Measurements from ENCODE around the gene ADAMTS10. TPM values are rescaled to one million over a fixed set of nuclear protein-coding genes. Genes with fewer than 3 reads are reported as not detected.

The ADAMTS10 gene
- total and polyA plus RNA-seq, 2 of the 13 experiments (the other 11 are each of a cell fraction or from before 2014, with no cell fraction given) = 0.49 to 1.7 TPM

GRCh38 chr19:8537099-8537498 lies 73.4 kb downstream of the ADAMTS10 start:
- H3K27ac ChIP-seq (ENCODE audit: extremely low read length, insufficient read depth, low read length) = no peak overlapping the region
- intact Hi-C loops (cut with micrococcal nuclease; ENCODE audit: unreplicated experiment) (no loop called here), in situ Hi-C loops (cut with HindIII; ENCODE audit: extremely low pct_ligation_motif_present, low pct_unique_long_range_greater_than_20kb) (no loop called here)
- no peak overlapping the region for H3K4me3 ChIP-seq (replicated peaks in 1 of 3; ENCODE audit: insufficient read depth in 1 of 3, low read depth in 2 of 3, low read length in 3 of 3)
- TF ChIP-seq PHF5A (CRISPR knock-in tag; IDR thresholded peaks at IDR 0.05; ENCODE audit: low read depth, unreplicated experiment) = no peak
- 0 out of 2 replicates have a peak, but pooled peaks have one; percentile 40 for TF ChIP-seq ZNF3 (CRISPR knock-in tag; IDR thresholded peaks at IDR 0.05)
- ChIA-PET CTCF (ENCODE audit: low intra/inter-chr PET ratio, low total read pairs) (no interaction called here), POLR2A (interaction anchor here (1.8 kb wide), 1 partner anchor 11 kb away, joined by 3 read pairs; no protein-coding TSS in a partner anchor)
- ATAC-seq (no peak), DNase-seq (ENCODE audit: low spot score) (no peak), FAIRE-seq (no peak)
- H3K4me2 ChIP-seq (ENCODE audit: low read depth, low read length) = no peak overlapping the region
- no peaks in the 10 kb centered on the region for H3K36me3 ChIP-seq (replicated peaks in 1 of 2; ENCODE audit: control insufficient read depth in 1 of 2, insufficient read depth in 2 of 2, low read length in 2 of 2)
- no peaks in the 10 kb centered on the region for H3K9me3 ChIP-seq (ENCODE audit: low read length)
- H3K27me3 ChIP-seq (ENCODE audit: control insufficient read depth in 1 of 2, insufficient read depth in 2 of 2, low read length in 2 of 2) = no peaks in the 10 kb centered on the region
- H2AFZ ChIP-seq (ENCODE audit: low read length) = no peak overlapping the region
- no TSS peak for BruUV-seq (replicated peaks)
- WGBS (ENCODE audit: low lambda C conversion rate) = 66% methylated on average over 3 of the region's 3 CpGs
- no peaks in the 10 kb centered on the region for H4K20me1 ChIP-seq (ENCODE audit: insufficient read depth, low read length)
- H3K9ac ChIP-seq (ENCODE audit: insufficient read depth, low read depth, low read length) = no peak overlapping the region
- H3K79me2 ChIP-seq (ENCODE audit: insufficient read depth, low read length) = no peaks in the 10 kb centered on the region
- peaks cover 9% of the 10 kb centered on the region for H3K4me1 ChIP-seq (ENCODE audit: insufficient read depth, low read length)

DNA sequence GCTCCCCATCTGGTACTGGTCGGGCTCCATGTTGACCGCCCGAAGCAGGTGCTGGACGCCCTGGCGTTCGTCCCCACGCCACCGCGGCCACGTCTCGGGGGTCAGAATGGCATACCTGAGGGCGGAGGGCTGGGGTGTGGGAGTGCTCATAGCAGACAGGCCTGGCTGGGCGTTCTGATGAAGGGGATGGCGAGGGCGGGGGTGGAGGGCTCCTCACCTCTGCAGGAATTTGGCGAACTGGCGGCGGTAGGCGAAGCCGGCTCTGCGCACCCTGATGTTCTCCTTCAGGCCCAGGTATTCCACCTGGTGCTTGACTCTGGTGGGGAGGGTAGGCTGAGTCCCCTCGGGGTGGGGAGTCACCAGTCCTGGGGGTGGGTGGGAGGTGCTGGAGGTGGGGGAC lies 74.2 kb downstream of the ADAMTS10 start:
- in situ Hi-C loops (cut with HindIII; ENCODE audit: extremely low pct_ligation_motif_present, low pct_unique_long_range_greater_than_20kb) (no loop called here), intact Hi-C loops (cut with micrococcal nuclease; ENCODE audit: unreplicated experiment) (no loop called here)
- Histone ChIP-seq H3K4me2 (ENCODE audit: low read depth, low read length) (no peak overlapping the region), H3K27me3 (ENCODE audit: control insufficient read depth in 1 of 2, insufficient read depth in 2 of 2, low read length in 2 of 2) (no peaks in the 10 kb centered on the region), H3K4me1 (ENCODE audit: insufficient read depth, low read length) (peaks cover 17% of the 10 kb centered on the region), H2AFZ (ENCODE audit: low read length) (no peak overlapping the region), H3K79me2 (ENCODE audit: insufficient read depth, low read length) (no peaks in the 10 kb centered on the region), H3K4me3 (replicated peaks in 1 of 3; ENCODE audit: insufficient read depth in 1 of 3, low read depth in 2 of 3, low read length in 3 of 3) (no peak overlapping the region), H3K27ac (ENCODE audit: extremely low read length, insufficient read depth, low read length) (no peak overlapping the region), H3K9me3 (ENCODE audit: low read length) (no peaks in the 10 kb centered on the region), H3K36me3 (replicated peaks in 1 of 2; ENCODE audit: control insufficient read depth in 1 of 2, insufficient read depth in 2 of 2, low read length in 2 of 2) (no peaks in the 10 kb centered on the region), H3K9ac (ENCODE audit: insufficient read depth, low read depth, low read length) (no peak overlapping the region), H4K20me1 (ENCODE audit: insufficient read depth, low read length) (no peaks in the 10 kb centered on the region)
- no peak for FAIRE-seq
- ATAC-seq = no peak
- ChIA-PET CTCF (ENCODE audit: low intra/inter-chr PET ratio, low total read pairs) (no interaction called here), POLR2A (no interaction called here)
- 65% methylated on average over 22 of the region's 22 CpGs for WGBS (ENCODE audit: low lambda C conversion rate)
- no peak for DNase-seq (ENCODE audit: low spot score)
- no TSS peak for BruUV-seq (replicated peaks)
- TF ChIP-seq SUZ12 (IDR thresholded peaks at IDR 0.05; ENCODE audit: low read depth, low read length) (no peak), MIXL1 (CRISPR knock-in tag; IDR thresholded peaks at IDR 0.05) (no peak), ZNF382 (CRISPR knock-in tag; IDR thresholded peaks at IDR 0.05; ENCODE audit: borderline replicate concordance) (no peak), TSC22D2 (CRISPR knock-in tag; IDR thresholded peaks at IDR 0.05; ENCODE audit: borderline replicate concordance) (no peak), NONO (IDR thresholded peaks at IDR 0.05) (no peak), NONO (CRISPR knock-in tag; conservative IDR thresholded peaks at IDR 0.05) (no peak), ETV6 (CRISPR knock-in tag; conservative IDR thresholded peaks at IDR 0.05) (no peak), CCDC6 (CRISPR knock-in tag; IDR thresholded peaks at IDR 0.05) (no peak), ZNF510 (CRISPR knock-in tag; IDR thresholded peaks at IDR 0.05; ENCODE audit: low read depth) (no peak), ZBTB7B (CRISPR knock-in tag; IDR thresholded peaks at IDR 0.05) (no peak), ZNF674 (CRISPR knock-in tag; IDR thresholded peaks at IDR 0.05; ENCODE audit: low read depth) (no peak), CEBPB (IDR thresholded peaks at IDR 0.05; ENCODE audit: borderline replicate concordance, low read depth, low read length) (no peak)
- TF ChIP-seq, protein P1, sequence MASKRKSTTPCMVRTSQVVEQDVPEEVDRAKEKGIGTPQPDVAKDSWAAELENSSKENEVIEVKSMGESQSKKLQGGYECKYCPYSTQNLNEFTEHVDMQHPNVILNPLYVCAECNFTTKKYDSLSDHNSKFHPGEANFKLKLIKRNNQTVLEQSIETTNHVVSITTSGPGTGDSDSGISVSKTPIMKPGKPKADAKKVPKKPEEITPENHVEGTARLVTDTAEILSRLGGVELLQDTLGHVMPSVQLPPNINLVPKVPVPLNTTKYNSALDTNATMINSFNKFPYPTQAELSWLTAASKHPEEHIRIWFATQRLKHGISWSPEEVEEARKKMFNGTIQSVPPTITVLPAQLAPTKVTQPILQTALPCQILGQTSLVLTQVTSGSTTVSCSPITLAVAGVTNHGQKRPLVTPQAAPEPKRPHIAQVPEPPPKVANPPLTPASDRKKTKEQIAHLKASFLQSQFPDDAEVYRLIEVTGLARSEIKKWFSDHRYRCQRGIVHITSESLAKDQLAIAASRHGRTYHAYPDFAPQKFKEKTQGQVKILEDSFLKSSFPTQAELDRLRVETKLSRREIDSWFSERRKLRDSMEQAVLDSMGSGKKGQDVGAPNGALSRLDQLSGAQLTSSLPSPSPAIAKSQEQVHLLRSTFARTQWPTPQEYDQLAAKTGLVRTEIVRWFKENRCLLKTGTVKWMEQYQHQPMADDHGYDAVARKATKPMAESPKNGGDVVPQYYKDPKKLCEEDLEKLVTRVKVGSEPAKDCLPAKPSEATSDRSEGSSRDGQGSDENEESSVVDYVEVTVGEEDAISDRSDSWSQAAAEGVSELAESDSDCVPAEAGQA (IDR thresholded peaks at IDR 0.05; ENCODE audit: low read depth) = no peak
- TF ChIP-seq, protein P1 (CRISPR knock-in tag; IDR thresholded peaks at IDR 0.05; ENCODE audit: borderline replicate concordance) = no peak

Data from HepG2 (cell line).